ENCODE results near the gene SUMO3.

Gene SUMO3

GRCh38 chr21:44801468-44802395, 16.1 kb downstream of the SUMO3 start, which contains the start of gene UBE2G2:
UBE2G2 (minus strand) TSS chr21:44801820; CDS start chr21:44801748, 72 bp downstream.
- peak; percentile 57 to 68 for DNase-seq

DNA sequence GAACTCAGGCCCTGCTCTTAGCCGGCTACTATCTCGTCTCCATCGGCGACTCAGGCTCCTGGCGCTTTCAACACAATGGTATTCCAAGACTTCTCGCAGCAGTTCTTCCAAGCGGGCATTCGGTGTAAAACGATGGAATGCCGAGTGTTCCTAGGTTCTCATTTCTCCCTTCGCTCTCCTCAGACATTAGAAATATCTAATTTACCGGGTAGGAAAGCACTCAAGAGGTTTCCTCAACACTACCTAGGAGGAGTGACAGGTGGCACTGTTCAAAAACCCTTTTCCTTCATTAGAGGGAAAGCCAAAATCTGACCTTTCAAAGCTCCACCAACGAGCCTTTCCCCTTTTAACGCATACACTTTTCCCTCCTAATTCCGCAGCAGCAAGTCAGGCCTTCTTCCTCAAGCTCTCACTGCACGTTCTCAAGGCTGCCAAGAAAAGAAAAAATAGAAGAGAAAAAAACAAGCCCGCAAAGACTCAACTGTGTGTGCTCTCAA, 16.8 kb downstream of the SUMO3 start:
- no peak for DNase-seq

- no peak for DNase-seq
These were observed 17.8 kb downstream of the SUMO3 start for GRCh38 chr21:44800103-44800502.

DNA sequence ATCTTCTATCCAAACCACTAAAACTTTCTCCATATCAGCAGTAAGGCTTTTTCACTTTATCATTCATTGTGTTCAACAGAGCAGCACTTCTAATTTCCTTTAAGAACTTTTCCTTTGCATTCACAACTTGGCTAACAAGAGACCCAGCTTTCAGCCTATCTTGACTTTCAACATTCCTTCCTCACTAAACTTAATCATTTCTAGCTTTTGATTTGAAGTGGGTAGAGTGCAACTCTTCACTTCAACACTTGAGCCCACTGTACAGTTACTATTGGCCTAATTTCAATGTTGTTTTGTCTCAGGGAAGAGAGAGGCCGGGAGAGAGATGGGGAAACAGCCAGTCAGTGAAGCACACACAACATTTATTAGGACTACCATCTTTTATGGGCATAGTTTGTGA, 18.2 kb downstream of the SUMO3 start:
- no peak for DNase-seq

DNA sequence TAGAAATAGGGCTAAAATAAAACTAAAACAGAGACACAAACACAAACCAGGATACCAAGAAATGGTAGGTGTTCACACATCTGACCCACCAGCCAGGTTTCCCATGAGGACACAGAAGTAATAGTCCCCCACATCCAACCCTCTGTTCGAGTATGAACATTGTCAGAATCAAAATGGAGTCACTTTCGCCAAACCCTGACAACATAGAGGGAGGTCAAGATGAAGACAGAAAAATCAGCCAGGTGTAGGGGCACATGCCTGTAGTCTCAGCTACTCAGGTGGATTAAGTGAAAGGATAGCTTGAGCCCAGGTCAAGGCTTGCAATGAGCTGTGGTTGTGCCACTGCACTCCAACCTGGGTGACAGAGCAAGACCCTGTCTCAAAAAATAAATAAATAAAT, 20.1 kb downstream of the SUMO3 start:
- no peak for DNase-seq

GRCh38 chr21:44795342-44795741, 22.5 kb downstream of the SUMO3 start:
- no peak for DNase-seq

DNA sequence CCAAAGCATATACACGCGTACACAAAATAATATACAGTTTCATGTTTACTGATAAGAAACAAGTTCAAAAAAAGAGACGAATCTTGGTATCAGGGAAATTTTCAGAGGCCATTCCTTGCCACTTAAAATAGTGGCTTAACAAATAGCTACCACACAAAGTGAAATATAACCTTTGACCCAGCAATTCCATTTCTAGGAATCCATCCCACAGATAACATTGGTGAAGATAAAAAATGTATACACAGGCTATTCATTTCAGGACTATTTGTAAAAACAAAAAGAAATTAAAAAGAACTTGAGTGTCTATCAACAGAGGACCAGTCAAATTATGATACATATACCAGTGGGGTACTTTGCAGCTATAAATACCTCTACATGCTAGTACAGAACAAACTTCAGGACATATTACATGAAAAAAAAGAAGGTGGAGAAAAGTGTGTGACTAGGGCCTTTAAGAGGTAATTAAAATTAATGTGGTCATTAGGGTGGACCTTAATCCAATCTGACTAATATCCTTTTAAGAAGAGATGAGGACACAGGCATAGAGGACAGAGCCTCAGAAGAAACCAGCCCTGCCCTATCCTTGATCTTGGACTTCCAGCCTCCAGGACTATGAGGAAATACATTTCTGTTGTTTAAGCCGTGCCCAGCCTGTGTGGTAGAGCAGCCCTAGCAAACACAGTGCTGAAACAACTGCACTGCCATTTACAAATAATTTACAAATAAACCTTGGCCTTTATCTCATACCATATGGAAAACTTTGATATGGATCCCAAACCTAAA, 24.1 kb downstream of the SUMO3 start:
- DNase-seq, result no peak

GRCh38 chr21:44792702-44793591, 24.9 kb downstream of the SUMO3 start:
- peak in 1 of 2 donors; percentile 37 for DNase-seq

DNA sequence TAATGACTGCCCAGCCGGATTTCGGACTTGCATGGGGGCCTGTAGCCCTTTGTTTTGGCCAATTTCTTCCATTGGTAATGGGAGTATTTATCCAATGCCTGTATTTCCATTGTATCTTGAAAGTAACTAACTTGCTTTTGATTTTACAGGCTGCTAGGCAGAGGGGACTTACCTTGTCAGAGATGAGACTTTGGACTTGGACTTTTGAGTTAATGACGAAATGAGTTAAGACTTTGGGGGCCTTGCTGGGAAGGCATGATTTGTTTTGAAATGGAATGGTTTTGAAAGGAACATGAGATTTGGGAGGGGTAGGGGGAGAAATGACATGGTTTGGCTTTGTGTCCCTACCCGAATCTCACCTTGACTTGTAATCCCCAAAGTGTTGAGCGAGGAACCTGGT, 25.9 kb downstream of the SUMO3 start:
- DNase-seq, result no peak

GRCh38 chr21:44791246-44791645, 26.6 kb downstream of the SUMO3 start:
- DNase-seq, result no peak

DNA sequence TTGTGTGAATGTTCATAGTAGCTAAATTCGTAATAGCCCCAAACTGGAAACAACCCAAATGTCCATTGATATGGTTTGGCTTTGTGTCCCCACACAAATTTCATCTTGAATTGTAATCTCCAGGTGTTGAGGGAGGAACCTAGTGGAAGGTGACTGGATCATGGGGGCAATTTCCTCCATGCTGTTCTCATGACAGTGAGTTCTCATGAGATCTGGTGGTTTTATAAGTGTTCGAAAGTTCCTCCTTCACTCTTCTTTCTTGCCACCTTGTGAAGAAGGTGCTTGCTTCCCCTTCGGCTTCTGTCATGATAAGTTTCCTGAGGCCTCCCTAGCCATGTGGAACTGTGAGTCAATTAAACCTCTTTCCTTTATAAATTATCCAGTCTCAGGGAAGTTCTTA, 27.5 kb downstream of the SUMO3 start:
- no peak for DNase-seq

DNA sequence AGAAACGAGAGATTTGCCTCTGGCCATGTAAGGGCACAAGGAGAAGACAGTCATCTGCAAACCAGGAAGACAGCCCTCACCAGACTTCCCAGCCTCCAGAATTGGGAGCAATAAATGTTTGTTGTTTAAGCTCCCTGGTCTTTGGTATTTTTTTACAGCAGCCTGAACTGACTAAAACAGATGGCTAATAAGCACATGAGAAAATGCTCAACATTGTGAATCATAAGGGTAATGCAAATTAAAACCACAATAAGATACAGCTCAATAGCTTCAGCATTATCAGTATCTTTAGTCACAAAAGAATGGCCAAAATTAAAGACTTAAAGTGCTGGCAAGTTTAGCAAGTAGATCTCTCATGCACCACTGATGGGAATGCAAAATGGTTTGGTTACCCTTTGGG, 28.0 kb downstream of the SUMO3 start:
- DNase-seq, result no peak

- DNase-seq, result no peak
These were observed 32.1 kb downstream of the SUMO3 start for GRCh38 chr21:44785620-44786335.

- no peak for DNase-seq
These were observed 33.1 kb downstream of the SUMO3 start for GRCh38 chr21:44784810-44785209.

GRCh38 chr21:44783020-44783696, 34.7 kb downstream of the SUMO3 start:
- no peak for DNase-seq

- DNase-seq, result no peak
These were observed 36.9 kb downstream of the SUMO3 start for GRCh38 chr21:44780767-44781459.

DNA sequence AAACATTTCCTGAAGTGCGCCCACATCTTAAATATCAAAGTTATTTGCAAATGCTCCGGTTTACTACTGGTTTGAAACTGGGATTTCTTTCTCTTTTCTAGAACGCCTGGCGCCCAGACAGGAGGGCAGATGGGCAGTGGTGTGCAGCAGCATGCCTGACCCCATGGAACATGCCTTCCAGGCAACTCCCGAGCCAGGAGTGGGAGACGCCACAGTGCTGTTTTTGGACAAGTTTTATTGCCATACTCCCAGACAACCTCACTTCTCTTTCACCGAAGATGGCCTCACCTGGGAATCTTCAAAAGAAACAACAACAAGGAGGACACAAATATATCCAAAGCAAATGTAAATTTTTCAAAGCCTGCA, 37.7 kb downstream of the SUMO3 start:
- DNase-seq, result no peak

DNA sequence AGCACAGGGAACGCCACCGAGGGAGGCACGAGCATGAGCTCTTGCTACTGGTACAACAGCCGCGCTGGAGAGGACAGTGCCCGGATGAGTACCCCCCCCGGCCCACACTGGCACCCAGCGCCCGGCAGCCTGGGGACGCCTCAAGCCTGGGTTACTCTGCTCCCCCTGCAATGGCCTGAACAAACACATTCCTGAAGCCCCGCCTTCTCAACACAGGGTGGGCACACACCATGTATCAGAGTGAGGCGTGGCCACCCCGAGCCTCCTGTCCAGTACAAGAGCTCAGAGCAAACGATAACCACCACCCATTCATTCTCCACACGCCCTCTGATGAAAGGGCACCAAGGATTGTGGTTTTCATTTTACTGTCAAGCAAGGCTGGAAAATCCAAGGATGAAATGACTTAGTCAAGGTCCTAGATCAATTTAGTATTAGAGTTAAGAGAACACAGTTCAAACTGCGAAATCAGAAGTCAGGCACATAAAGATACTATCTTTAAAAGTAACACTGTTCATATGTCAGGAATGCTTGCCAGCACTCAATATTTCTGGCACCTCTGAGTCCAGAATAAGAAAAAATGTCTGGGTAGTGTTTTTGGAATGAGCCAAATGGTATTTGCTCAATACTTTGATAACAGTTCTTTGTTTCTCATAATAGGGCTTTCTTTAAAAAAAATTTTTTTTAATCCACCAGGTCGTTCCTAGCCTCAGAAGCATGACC, 38.3 kb downstream of the SUMO3 start:
- DNase-seq, result no peak

DNA sequence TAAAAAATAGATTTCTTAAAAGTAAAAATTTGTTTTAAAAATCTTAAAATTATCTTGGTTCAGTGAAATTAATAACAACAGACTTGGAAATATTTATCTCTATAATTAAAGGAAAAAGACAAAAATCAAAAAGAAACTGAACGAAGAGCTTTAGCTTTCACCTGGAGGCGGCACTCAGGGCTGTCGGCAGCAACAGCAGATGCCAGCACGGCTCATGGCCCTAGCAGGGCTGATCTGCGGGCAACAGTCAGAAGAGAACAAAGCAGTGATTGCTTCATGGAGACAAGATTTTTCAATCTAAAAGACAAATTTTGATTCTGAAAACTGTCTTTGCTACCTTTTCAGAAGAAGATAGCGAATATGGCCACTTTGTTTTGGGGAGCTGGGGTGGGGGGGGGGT, 38.9 kb downstream of the SUMO3 start:
- no peak for DNase-seq

- DNase-seq, result no peak
These were observed 39.4 kb downstream of the SUMO3 start for GRCh38 chr21:44778499-44778911.
